Fibroblast of lung (primary cell): Measurements from ENCODE around the gene THRAP3. TPM values are rescaled to one million over a fixed set of nuclear protein-coding genes. Genes with fewer than 3 reads are reported as not detected.

ENCODE experiments used
- DNase-seq, 2 donors: peaks; one replicate each; pipeline versions ENCODE4 v3.0.0 to v3.0.0-alpha.2; 2010; ENCODE audit warnings: low read depth in 2 of 2
- H2AFZ ChIP-seq: 2 replicates; pipeline ENCODE4 v1.5.1; 2012; ENCODE audit warnings: low read length, control low read depth, inconsistent platforms
- H3K27ac ChIP-seq: 2 replicates; pipeline ENCODE4 v1.5.1; 2011; ENCODE audit warnings: low read length, control low read depth; ENCODE audit not compliant: insufficient read depth
- H3K27me3 ChIP-seq: 2 replicates; pipeline ENCODE4 v1.5.1; 2011; ENCODE audit warnings: mild to moderate bottlenecking, low read length; ENCODE audit not compliant: control insufficient read depth, insufficient read depth
- H3K36me3 ChIP-seq: 2 replicates; pipeline ENCODE4 v1.5.1; 2011; ENCODE audit warnings: low read length; ENCODE audit not compliant: control insufficient read depth, insufficient read depth
- H3K4me1 ChIP-seq: 2 replicates; pipeline ENCODE4 v1.5.1; 2011; ENCODE audit warnings: low read length; ENCODE audit not compliant: control insufficient read depth, insufficient read depth; ENCODE audit errors: extremely low read depth
- H3K4me2 ChIP-seq: 2 replicates; pipeline ENCODE4 v1.5.1; 2011; ENCODE audit warnings: low read length, control low read depth; ENCODE audit not compliant: insufficient read depth; ENCODE audit errors: extremely low read depth
- H3K4me3 ChIP-seq, 4 experiments: fragments of 200-600 bp in 1 of 4; sonication (generic) in 1 of 4; replicated peaks in 1 of 4; 2 replicates each; pipeline ENCODE4 v1.5.1; 2011 to 2016; ENCODE audit warnings: low read length in 4 of 4, low read depth in 3 of 4, mild to moderate bottlenecking in 3 of 4, control low read depth in 2 of 4, inconsistent platforms in 1 of 4, mixed read lengths in 1 of 4; ENCODE audit not compliant: insufficient read depth in 1 of 4; ENCODE audit errors: control extremely low read depth in 1 of 4
- H3K79me2 ChIP-seq: 2 replicates; pipeline ENCODE4 v1.5.1; 2012; ENCODE audit warnings: mild to moderate bottlenecking, low read length, inconsistent platforms; ENCODE audit not compliant: control insufficient read depth, insufficient read depth
- H3K9ac ChIP-seq: 2 replicates; pipeline ENCODE4 v1.5.1; 2011; ENCODE audit warnings: mild to moderate bottlenecking, low read length, control low read depth; ENCODE audit not compliant: insufficient read depth
- H3K9me3 ChIP-seq: 2 replicates; pipeline ENCODE4 v1.5.1; 2012; ENCODE audit warnings: low read depth, low read length; ENCODE audit not compliant: control insufficient read depth, insufficient read depth
- H4K20me1 ChIP-seq: 2 replicates; pipeline ENCODE4 v1.5.1; 2011; ENCODE audit warnings: low read length; ENCODE audit not compliant: control insufficient read depth, insufficient read depth; ENCODE audit errors: extremely low read depth
- EZH2 ChIP-seq: IDR thresholded peaks from 2 replicates; pipeline ENCODE4 v1.5.1; 2012; ENCODE audit warnings: low read length, control low read depth, mild to moderate bottlenecking; ENCODE audit errors: missing control alignments
- polyA plus RNA-seq, 2 donors: library from polyadenylated mRNA; depleted of rRNA in 1 of 2; stranded (reverse) in 1 of 2; unstranded in 1 of 2; fragments of >200 nt; gene quantifications; 2 replicates each; pipeline ENCODE4 v1.2.1, GENCODE V29; 2011 to 2012; ENCODE audit warnings: missing spikeins in 1 of 2
- total RNA-seq: library from RNA; depleted of rRNA; stranded (reverse); fragments of >200 nt; gene quantifications from 2 replicates; pipeline ENCODE4 v1.2.1, GENCODE V29; 2014
- TF ChIP-seq, protein P1 (sequence below), 2 donors: IDR thresholded peaks in 1 of 2; conservative IDR thresholded peaks in 1 of 2; 1 replicate in 1 of 2; 2 replicates in 1 of 2; pipeline ENCODE4 v1.5.1; 2011 to 2012; ENCODE audit warnings: low read length in 2 of 2, control low read depth in 1 of 2, inconsistent platforms in 1 of 2, low read depth in 1 of 2, mild to moderate bottlenecking in 1 of 2

THRAP3 gene
- total and polyA plus RNA-seq, 2 donors (not counting 1 experiment from before 2014, with no cell fraction given), result 92.5 to 97.5 TPM

DNA sequence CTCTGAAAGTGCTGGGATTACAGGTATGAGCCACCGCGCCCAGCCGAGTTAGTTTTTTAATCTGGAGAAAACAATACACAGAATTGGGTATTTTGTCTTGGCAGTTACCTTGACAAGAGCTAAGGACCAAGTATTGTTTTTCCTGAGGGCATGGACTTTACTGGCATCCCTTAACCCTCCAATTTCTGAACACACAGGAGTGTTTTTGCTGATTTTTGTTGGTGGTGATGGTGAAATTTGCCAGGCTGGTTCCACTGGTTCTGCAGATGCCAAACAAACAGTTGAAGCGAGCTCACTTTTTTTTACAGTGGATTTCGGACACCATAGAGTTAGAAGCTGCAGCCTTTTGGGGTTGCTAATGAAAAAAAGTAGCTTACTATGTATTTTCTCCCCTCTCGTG is 44.7 kb downstream of the THRAP3 start:
- DNase-seq, result no peak
- Histone ChIP-seq H3K9me3 (no peaks in the 10 kb centered on the region), H3K4me3 (no peak overlapping the region), H3K4me2 (no peak overlapping the region), H3K9ac (no peak overlapping the region), H3K27ac (no peak overlapping the region), H2AFZ (no peak overlapping the region), H3K4me1 (no peaks in the 10 kb centered on the region), H3K36me3 (peaks cover 7% of the 10 kb centered on the region), H3K27me3 (no peaks in the 10 kb centered on the region), H3K79me2 (peaks cover 65% of the 10 kb centered on the region), H4K20me1 (no peaks in the 10 kb centered on the region)
- TF ChIP-seq EZH2, result no peak
- TF ChIP-seq, protein P1, sequence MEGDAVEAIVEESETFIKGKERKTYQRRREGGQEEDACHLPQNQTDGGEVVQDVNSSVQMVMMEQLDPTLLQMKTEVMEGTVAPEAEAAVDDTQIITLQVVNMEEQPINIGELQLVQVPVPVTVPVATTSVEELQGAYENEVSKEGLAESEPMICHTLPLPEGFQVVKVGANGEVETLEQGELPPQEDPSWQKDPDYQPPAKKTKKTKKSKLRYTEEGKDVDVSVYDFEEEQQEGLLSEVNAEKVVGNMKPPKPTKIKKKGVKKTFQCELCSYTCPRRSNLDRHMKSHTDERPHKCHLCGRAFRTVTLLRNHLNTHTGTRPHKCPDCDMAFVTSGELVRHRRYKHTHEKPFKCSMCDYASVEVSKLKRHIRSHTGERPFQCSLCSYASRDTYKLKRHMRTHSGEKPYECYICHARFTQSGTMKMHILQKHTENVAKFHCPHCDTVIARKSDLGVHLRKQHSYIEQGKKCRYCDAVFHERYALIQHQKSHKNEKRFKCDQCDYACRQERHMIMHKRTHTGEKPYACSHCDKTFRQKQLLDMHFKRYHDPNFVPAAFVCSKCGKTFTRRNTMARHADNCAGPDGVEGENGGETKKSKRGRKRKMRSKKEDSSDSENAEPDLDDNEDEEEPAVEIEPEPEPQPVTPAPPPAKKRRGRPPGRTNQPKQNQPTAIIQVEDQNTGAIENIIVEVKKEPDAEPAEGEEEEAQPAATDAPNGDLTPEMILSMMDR (conservative IDR thresholded peaks at IDR 0.05 in 1 of 2, IDR thresholded peaks at IDR 0.05 in 1 of 2; ENCODE audit: low read depth in 1 of 2, low read length in 2 of 2), result no peak

DNA sequence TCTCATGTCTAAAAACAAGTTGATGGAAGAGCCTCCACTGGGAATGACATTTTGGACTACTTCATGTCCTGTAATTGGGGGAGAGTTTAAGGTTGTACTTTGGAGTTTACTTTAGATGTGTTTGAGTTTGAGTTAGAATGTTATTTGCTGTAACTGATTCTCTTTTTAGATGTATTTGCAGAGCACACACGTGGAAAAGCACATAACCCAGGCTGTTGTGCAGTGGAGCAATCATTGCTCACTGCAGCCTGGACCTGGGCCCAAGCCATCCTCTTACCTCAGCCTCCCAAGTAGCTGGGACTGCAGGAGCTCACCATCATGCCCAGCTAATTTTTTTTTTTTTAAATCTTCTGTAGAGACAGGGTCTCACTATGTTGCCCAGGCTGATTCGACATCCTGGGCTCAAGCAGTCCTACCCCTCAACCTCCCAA is 45.2 kb downstream of the THRAP3 start:
- no peak for TF ChIP-seq EZH2
- TF ChIP-seq, protein P1 (conservative IDR thresholded peaks at IDR 0.05 in 1 of 2, IDR thresholded peaks at IDR 0.05 in 1 of 2; ENCODE audit: low read depth in 1 of 2, low read length in 2 of 2), result no peak
- Histone ChIP-seq H3K9ac (no peak overlapping the region), H3K36me3 (peaks cover 7% of the 10 kb centered on the region), H3K4me3 (no peak overlapping the region), H3K27ac (no peak overlapping the region), H3K4me2 (no peak overlapping the region), H3K4me1 (no peaks in the 10 kb centered on the region), H3K9me3 (no peaks in the 10 kb centered on the region), H4K20me1 (no peaks in the 10 kb centered on the region), H3K27me3 (no peaks in the 10 kb centered on the region), H2AFZ (no peak overlapping the region), H3K79me2 (peaks cover 62% of the 10 kb centered on the region)
- peak; percentile 24 to 28 for DNase-seq

DNA sequence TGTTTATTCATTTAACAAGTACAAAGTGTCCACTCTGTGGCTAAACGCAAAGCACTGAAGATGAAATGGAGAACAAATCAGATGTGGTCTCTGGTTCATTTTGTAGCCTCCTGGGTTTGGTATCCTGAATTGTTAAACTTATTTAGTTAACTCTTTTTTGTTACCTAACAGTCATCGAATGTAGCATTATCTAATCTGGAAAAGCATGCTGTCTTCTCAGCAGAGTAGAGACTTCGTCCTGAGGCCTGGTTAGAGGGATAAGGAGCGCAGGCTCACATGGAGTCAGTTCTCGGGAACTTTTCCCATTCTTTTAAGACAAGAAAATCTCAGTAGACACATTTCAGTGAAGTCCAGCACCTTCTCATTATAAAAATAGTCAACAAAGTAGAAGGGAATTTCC is 48.8 kb downstream of the THRAP3 start:
- H3K4me3 ChIP-seq, result no peak overlapping the region
- H3K79me2 ChIP-seq, result peaks cover 47% of the 10 kb centered on the region
- no peaks in the 10 kb centered on the region for H3K4me1 ChIP-seq
- H3K27me3 ChIP-seq, result no peaks in the 10 kb centered on the region
- no peak for TF ChIP-seq EZH2
- TF ChIP-seq, protein P1 (conservative IDR thresholded peaks at IDR 0.05 in 1 of 2, IDR thresholded peaks at IDR 0.05 in 1 of 2; ENCODE audit: low read depth in 1 of 2, low read length in 2 of 2), result no peak
- DNase-seq, result no peak
- H3K9me3 ChIP-seq, result no peaks in the 10 kb centered on the region
- no peak overlapping the region for H3K27ac ChIP-seq
- peaks cover 5% of the 10 kb centered on the region for H3K36me3 ChIP-seq
- no peak overlapping the region for H2AFZ ChIP-seq
- no peaks in the 10 kb centered on the region for H4K20me1 ChIP-seq
- no peak overlapping the region for H3K9ac ChIP-seq
- no peak overlapping the region for H3K4me2 ChIP-seq
